ENCODE data around the gene AATK. TPM values are rescaled to one million over a fixed set of nuclear protein-coding genes. Genes with fewer than 3 reads are reported as not detected.

The AATK gene
- total RNA-seq, 6 donors from 2014 or later = 39.2 to 144 (median 92.2) TPM

DNA sequence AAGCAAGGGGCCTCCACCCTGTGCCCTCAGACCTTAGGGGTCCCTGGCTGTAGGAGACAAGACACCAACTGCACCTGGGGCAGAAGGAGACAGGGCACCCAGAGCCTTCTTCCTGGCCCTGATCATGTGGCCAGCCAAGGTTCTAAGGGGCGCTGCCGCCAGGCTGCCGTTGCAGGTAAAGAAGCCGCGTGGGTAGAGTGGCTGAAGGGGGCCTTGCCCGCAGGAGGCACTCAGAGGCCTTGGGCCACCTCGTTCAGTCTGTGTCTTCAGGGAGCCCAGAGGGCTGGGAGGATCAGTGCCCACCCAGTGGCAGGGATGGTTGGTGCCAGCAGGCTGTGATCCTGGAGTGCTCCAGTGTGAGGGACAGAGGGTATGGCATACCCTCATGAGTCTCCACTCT is 1.6 kb upstream of the AATK start:
- peaks cover 1 to 7% (median 5%) of the 10 kb centered on the region in 4 donors for H3K27me3 ChIP-seq
- H3K4me1 ChIP-seq = peaks cover 7 to 25% (median 10%) of the 10 kb centered on the region in 4 donors
- H3K36me3 ChIP-seq = no peaks in the 10 kb centered on the region
- WGBS, 2 donors = 92% methylated on average over 7 of the region's 7 CpGs; no CpG with 5 or more reads in 1 of the 2 donors
- DNase-seq (peak in 1 of 2 donors; percentile 59), ATAC-seq (ENCODE audit: low FRiP score in 2 of 2) (no peak)
- TF ChIP-seq EP300 (IDR thresholded peaks at IDR 0.05) = no peak
- TF ChIP-seq POLR2A (IDR thresholded peaks at IDR 0.05) = no peak
- no peak for TF ChIP-seq POLR2AphosphoS5 (IDR thresholded peaks at IDR 0.05)
- TF ChIP-seq, protein P1, sequence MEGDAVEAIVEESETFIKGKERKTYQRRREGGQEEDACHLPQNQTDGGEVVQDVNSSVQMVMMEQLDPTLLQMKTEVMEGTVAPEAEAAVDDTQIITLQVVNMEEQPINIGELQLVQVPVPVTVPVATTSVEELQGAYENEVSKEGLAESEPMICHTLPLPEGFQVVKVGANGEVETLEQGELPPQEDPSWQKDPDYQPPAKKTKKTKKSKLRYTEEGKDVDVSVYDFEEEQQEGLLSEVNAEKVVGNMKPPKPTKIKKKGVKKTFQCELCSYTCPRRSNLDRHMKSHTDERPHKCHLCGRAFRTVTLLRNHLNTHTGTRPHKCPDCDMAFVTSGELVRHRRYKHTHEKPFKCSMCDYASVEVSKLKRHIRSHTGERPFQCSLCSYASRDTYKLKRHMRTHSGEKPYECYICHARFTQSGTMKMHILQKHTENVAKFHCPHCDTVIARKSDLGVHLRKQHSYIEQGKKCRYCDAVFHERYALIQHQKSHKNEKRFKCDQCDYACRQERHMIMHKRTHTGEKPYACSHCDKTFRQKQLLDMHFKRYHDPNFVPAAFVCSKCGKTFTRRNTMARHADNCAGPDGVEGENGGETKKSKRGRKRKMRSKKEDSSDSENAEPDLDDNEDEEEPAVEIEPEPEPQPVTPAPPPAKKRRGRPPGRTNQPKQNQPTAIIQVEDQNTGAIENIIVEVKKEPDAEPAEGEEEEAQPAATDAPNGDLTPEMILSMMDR (IDR thresholded peaks at IDR 0.05) = no peak
- H3K27ac ChIP-seq = no peak overlapping the region
- H3K4me3 ChIP-seq = no peak overlapping the region
- no peaks in the 10 kb centered on the region for H3K9me3 ChIP-seq

DNA sequence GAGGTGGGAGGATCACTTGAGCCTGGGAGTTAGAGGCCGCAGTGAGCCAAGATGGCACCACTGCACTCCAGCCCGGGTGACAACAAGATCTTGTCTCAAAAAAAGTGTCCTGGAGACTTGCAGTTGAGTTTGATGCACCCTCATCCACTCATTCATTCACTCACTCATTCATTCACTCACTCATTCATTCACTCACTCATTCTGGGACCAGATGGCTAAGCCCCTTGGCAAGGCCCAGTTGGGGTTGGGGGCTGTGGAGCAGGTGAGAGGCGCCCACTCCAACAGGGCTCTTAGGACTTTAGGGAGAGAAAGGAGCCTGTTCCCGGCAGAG is 1.1 kb upstream of the AATK start:
- H3K27me3 ChIP-seq = peaks cover 1 to 7% (median 5%) of the 10 kb centered on the region in 4 donors
- WGBS, 2 donors = 98 to 99% methylated on average over 4 of the region's 4 CpGs
- H3K36me3 ChIP-seq = no peaks in the 10 kb centered on the region
- peaks cover 7 to 20% (median 8%) of the 10 kb centered on the region in 4 donors for H3K4me1 ChIP-seq
- no peak for DNase-seq
- no peak overlapping the region for H3K27ac ChIP-seq
- H3K9me3 ChIP-seq = no peaks in the 10 kb centered on the region
- TF ChIP-seq EP300 (IDR thresholded peaks at IDR 0.05) (no peak), POLR2A (IDR thresholded peaks at IDR 0.05) (no peak), POLR2AphosphoS5 (IDR thresholded peaks at IDR 0.05) (no peak)
- TF ChIP-seq, protein P1 (IDR thresholded peaks at IDR 0.05) = no peak
- ATAC-seq (ENCODE audit: low FRiP score in 2 of 2) = no peak
- no peak overlapping the region for H3K4me3 ChIP-seq

DNA sequence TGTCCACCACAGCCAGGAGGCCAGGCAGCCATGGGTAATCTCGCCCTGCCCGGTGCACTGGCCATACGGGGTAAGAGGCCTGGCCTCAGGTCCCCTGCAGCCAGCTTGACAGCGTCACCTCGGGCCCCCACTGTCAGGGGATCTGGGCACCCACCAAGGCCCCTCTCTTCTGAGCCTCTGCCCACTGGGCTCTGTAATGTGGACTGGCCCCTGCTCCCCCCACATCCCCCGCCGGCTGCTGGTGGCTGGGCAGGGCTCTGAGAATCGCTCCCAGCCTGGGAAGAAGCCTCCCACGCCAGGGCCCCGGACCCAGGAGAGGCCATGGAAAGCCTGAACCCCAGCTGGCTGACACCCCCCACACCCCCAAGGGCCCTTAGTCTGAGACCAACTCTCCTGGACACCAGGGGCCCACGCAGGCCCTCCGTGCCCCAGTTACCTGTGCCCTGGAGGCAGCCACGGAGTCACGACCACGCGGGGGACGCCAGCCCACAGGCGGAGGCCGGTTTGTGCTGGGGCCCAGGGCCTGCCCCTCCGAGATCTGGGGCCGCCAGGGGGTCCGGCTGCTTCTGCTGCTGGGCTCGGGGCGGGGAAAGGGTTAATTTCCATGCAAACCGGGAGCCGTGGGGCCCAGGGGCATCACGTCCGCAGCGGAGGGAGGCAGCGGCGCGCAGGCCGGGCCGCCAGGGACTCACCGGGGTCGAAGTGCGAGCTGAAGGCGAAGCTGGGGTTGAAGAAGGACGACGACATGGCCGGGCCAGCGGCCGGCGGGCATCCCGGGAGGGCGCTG is 582 bp downstream of the AATK start, which contains the start of gene PVALEF:
TSS of gene PVALEF (plus strand) at position 262 of the 787 bp plus-strand sequence. CDS start 15,720 bp downstream, outside the sequence.
- no peak for TF ChIP-seq EP300 (IDR thresholded peaks at IDR 0.05)
- no peak for TF ChIP-seq POLR2AphosphoS5 (IDR thresholded peaks at IDR 0.05)
- TF ChIP-seq POLR2A (IDR thresholded peaks at IDR 0.05) = no peak
- TF ChIP-seq, protein P1 (IDR thresholded peaks at IDR 0.05) = no peak
- H3K27me3 ChIP-seq = peaks cover 1 to 7% (median 5%) of the 10 kb centered on the region in 4 donors
- peak within 1 kb of the TSS in 3 of 4 donors; percentile 27 to 41 (median 36) for H3K4me3 ChIP-seq
- H3K27ac ChIP-seq = no peak within 1 kb of the TSS
- H3K4me1 ChIP-seq = peaks cover 8 to 21% (median 12%) of the 10 kb centered on the region in 4 donors
- no peaks in the 10 kb centered on the region for H3K36me3 ChIP-seq
- WGBS, 2 donors = 37 to 52% methylated on average over 6 to 27 of the region's 46 CpGs
- DNase-seq = peak in 1 of 2 donors; percentile 86
- no peak for ATAC-seq (ENCODE audit: low FRiP score in 2 of 2)
- H3K9me3 ChIP-seq = no peaks in the 10 kb centered on the region

DNA sequence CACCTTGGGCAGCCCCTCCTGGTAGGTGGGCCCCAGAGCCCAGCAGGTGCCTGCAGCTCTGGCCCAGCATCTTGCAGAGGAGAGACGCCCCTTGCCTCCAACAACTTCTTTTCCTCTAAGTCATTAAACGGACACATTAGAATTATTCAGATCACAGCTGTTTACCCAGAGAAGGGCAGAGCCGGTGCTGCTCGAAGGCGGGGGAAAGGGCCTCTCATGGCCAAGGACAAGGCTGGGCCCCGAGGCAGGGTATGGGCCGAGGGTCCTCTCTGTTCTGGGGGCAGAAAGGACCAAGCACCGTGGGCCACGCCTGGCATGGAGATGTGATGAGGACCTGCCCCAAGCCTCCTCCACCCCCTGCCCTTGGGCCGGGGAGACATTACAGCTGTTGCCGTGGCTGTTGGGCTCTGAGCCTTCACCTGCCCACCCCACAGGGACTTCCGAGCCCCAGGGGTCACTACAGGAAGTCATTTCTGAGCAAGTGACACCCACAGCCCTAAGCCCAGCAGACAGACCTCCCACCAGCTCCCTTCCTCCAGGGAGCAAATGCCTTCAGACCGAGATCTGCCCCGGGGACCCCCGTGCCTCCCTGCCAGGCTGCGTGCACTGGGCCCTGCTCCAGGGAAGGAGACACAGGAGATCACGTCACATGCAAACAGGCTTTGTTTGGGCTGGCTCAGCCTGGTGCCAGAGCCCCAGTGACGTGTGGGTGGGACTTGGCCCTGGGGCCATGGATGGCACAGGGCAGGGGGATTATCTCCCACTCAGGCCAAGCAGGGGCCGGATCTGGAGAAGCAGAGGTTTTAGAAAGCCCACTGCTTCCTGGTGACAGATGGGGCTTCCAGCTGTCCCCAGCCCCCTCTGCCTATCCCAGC is 1.4 kb downstream of the AATK start:
- H3K27ac ChIP-seq = no peak overlapping the region
- H3K4me3 ChIP-seq = no peak overlapping the region
- peaks cover 1 to 7% (median 5%) of the 10 kb centered on the region in 4 donors for H3K27me3 ChIP-seq
- ATAC-seq (ENCODE audit: low FRiP score in 2 of 2) (no peak), DNase-seq (peak in 1 of 2 donors; percentile 55)
- peaks cover 11 to 28% (median 19%) of the 10 kb centered on the region in 4 donors for H3K4me1 ChIP-seq
- no peaks in the 10 kb centered on the region for H3K9me3 ChIP-seq
- TF ChIP-seq, protein P1 (IDR thresholded peaks at IDR 0.05) = no peak
- no peak for TF ChIP-seq POLR2A (IDR thresholded peaks at IDR 0.05)
- 66 to 86% methylated on average over 12 to 14 of the region's 19 CpGs for WGBS, 2 donors
- no peaks in the 10 kb centered on the region for H3K36me3 ChIP-seq

All from upper lobe of left lung (tissue), 6 donors.